ENCODE results near the gene TYRO3. TPM values are rescaled to one million over a fixed set of nuclear protein-coding genes. Genes with fewer than 3 reads are reported as not detected.
"Not testable (repeated sequence)": the region's sequence is repeated elsewhere in the genome, so short reads cannot be mapped to it uniquely, and the experiment has no call there.

The TYRO3 gene
- total RNA-seq, 3 donors from 2014 or later, result 2.2 to 2.9 (median 2.3) TPM

DNA sequence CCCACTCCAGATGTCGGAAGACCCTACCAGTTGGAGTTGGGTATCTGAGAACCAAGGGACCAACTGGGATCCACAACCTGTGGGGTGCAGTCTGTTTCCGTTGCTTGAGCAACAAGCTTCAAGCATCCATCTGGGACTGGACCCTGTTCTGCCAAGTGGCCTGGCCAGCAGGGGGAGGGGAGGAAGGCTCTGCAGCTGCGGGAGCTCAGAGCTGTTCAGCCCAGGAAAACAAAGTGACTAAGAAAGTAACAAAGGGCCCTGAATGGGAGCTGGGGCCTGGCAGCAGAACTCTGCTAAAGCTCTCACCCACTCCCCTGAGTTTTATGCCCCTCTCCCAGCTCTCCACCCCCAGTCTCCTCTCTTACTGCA is 2.7 kb downstream of the TYRO3 start:
- DNase-seq (no peak), ATAC-seq (no peak)
- peaks cover 16% of the 10 kb centered on the region for H3K4me1 Mint-ChIP-seq (ENCODE audit: low read depth)
- H3K9me3 Mint-ChIP-seq, result no peaks in the 10 kb centered on the region
- H3K27me3 Mint-ChIP-seq (ENCODE audit: low read depth), result peaks cover 19% of the 10 kb centered on the region
- no peak overlapping the region for H3K4me3 Mint-ChIP-seq
- no peaks in the 10 kb centered on the region for H3K36me3 Mint-ChIP-seq (ENCODE audit: insufficient read depth)

DNA sequence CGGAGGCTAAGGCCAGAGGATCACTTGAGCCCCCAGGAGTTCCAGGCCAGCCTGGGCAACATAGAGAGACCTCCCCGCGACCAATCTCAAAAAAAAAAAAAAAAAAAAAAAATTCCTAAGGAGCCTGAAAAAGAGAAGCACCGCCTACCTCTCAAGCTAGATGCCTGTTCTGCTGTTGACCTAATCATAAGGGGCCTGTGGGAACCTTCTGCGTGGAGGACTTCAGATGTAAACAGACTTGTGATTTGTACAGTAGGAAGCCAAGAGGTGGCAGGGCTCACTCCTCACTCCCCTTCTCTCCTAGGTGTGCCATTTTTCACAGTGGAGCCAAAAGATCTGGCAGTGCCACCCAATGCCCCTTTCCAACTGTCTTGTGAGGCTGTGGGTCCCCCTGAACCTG is 3.2 kb downstream of the TYRO3 start:
- Mint-ChIP-seq H3K4me1 (ENCODE audit: low read depth) (peaks cover 16% of the 10 kb centered on the region), H3K27me3 (ENCODE audit: low read depth) (peaks cover 19% of the 10 kb centered on the region), H3K4me3 (no peak overlapping the region), H3K9me3 (no peaks in the 10 kb centered on the region), H3K36me3 (ENCODE audit: insufficient read depth) (no peaks in the 10 kb centered on the region)
- ATAC-seq (no peak), DNase-seq (no peak)

DNA sequence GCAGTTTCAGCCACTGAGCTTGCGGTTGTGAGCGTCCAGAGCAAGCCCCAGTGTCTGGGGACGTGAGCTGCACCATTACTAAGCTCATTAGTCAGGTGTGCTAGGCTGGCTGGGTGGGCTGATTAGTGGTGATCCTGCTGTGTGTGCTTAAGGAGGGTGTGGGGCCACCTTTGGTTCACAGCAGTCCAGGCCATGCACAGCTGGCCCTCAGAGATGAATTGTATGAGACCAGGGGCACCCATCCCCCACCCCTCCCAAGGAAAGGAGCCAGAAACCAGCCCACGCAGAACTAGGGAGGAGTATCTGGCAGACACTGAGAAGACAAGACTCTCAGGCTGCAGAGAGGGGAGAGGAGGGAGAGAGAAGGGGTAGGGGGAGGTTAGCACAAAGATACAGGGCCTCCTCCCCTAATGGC is 3.8 kb downstream of the TYRO3 start:
- ATAC-seq (no peak), DNase-seq (no peak)
- peaks cover 19% of the 10 kb centered on the region for H3K27me3 Mint-ChIP-seq (ENCODE audit: low read depth)
- peaks cover 13% of the 10 kb centered on the region for H3K4me1 Mint-ChIP-seq (ENCODE audit: low read depth)
- no peak overlapping the region for H3K4me3 Mint-ChIP-seq
- H3K9me3 Mint-ChIP-seq, result no peaks in the 10 kb centered on the region
- no peaks in the 10 kb centered on the region for H3K36me3 Mint-ChIP-seq (ENCODE audit: insufficient read depth)

DNA sequence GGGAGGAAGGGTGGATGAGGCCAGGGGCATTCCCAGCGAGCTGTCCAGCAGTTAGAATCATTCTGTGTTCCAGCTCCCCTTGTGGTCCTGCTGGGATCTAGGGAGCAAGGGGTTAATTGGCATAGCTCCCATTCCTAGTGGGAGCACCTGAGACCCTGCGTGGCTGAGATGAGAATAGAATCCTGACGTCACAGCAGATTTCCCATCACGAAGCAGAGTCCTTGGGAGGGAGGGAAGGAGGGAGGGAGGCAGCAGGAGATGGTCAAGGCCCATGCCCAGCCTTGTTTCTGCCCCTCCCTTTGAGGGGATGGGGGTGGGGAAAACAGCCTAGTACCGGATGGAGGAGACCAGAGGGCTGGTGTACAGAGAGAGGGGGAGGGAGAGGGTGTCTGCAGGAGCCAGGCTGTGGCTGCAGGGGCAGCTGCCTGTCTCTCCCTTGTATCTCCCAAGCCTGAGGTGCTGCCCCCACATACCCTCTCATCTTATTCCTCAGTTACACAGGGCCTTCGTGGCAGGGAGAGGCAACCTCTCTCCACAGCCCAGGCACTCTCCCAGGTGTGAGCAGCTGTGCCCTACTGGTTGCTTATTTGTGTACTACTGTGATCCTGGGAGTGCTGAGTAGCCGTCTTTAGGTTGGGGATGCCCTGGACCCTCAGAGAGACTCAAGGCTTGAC is 5.4 kb downstream of the TYRO3 start:
- peaks cover 5% of the 10 kb centered on the region for H3K4me1 Mint-ChIP-seq (ENCODE audit: low read depth)
- peaks cover 16% of the 10 kb centered on the region for H3K27me3 Mint-ChIP-seq (ENCODE audit: low read depth)
- no peak for DNase-seq
- H3K4me3 Mint-ChIP-seq, result no peak overlapping the region
- no peak for ATAC-seq
- H3K36me3 Mint-ChIP-seq (ENCODE audit: insufficient read depth), result no peaks in the 10 kb centered on the region
- H3K9me3 Mint-ChIP-seq, result no peaks in the 10 kb centered on the region

DNA sequence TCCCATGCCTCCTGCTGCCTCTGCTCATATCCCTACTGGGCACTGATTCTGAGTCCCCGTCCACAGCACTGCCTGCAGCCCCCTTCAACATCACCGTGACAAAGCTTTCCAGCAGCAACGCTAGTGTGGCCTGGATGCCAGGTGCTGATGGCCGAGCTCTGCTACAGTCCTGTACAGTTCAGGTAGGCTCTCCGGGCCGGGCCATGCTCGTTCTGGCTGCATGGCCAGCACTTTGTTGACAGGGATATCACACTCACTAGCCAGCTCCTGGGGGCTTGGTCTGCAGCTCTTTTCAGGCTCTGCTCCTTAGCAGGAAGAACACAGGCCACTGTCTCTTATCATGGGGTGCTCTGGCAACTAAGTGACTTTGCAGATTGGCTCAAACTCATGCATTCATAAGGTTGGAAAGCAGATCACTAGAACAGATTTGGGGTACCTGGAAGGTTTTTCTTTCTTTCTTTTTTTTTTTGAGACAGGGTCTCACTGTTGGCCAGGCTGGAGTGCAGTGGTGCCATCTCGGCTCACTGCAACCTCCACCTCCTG is 6.0 kb downstream of the TYRO3 start:
- H3K9me3 Mint-ChIP-seq, result no peaks in the 10 kb centered on the region
- no peak for DNase-seq
- no peaks in the 10 kb centered on the region for H3K36me3 Mint-ChIP-seq (ENCODE audit: insufficient read depth)
- peaks cover 10% of the 10 kb centered on the region for H3K27me3 Mint-ChIP-seq (ENCODE audit: low read depth)
- no peak overlapping the region for H3K4me3 Mint-ChIP-seq
- ATAC-seq, result no peak
- peaks cover under 1% of the 10 kb centered on the region for H3K4me1 Mint-ChIP-seq (ENCODE audit: low read depth)

DNA sequence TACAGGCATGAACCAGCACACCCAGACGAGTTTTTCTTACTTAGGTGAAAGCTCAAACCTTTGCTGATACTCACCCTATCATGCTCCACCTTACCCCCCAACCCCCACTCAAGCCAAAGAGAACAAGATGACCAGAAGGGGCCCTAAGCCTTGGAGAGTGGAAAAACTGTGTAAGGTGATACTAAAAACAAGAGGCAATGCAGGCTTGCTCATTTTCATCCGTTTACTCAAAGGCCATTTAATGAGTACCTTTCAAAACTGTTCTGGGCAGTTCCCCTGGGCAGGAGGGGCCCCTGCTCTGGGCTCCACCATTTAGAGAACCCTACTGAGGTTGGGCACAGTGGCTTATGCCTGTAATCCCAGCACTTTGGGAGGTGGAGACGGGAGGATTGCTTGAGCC is 6.7 kb downstream of the TYRO3 start:
- Mint-ChIP-seq H3K4me1 (ENCODE audit: low read depth) (no peaks in the 10 kb centered on the region), H3K9me3 (no peaks in the 10 kb centered on the region), H3K36me3 (ENCODE audit: insufficient read depth) (no peaks in the 10 kb centered on the region), H3K27me3 (ENCODE audit: low read depth) (peaks cover 4% of the 10 kb centered on the region), H3K4me3 (no peak overlapping the region)
- DNase-seq, result no peak
- ATAC-seq, result no peak

DNA sequence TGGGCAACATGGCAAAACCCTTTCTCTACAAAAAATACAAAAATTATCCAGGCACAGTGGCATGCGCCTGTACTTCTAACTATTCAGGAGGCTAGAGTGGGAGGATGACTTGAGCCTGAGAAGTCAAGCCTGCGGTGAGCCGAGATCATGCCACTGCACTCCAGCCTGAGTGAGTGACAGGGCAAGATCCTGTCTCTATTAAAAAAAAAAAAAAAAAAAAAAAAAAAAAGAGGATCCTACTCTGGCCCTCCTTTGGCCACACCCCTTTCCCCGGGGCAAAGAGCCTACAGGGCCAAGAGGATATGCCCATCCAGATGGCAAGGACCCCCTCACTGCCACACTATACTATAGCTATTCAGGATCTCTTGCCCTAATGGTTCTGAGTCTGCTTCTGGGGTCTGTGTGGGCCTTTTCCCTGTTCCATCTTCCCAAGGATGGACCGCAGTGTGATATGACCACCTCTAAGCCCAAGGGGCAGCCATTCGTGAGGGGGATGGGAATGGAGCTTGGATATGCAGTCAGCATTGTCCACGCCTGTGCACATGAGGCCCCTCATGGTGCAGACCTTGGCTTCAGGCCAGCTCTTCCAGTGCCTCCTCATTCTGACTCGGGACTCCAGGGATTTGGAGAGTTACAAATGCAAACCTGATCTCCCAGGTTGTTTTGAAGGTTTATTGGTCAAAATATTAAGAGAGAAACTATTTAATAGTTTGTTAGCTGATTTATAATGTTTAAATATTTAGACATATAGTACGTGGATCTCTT is 7.3 kb downstream of the TYRO3 start:
- Mint-ChIP-seq H3K4me1 (ENCODE audit: low read depth) (no peaks in the 10 kb centered on the region), H3K9me3 (no peaks in the 10 kb centered on the region), H3K4me3 (no peak overlapping the region), H3K36me3 (ENCODE audit: insufficient read depth) (no peaks in the 10 kb centered on the region), H3K27me3 (ENCODE audit: low read depth) (peaks cover 1% of the 10 kb centered on the region)
- ATAC-seq, result no peak
- DNase-seq, result no peak

DNA sequence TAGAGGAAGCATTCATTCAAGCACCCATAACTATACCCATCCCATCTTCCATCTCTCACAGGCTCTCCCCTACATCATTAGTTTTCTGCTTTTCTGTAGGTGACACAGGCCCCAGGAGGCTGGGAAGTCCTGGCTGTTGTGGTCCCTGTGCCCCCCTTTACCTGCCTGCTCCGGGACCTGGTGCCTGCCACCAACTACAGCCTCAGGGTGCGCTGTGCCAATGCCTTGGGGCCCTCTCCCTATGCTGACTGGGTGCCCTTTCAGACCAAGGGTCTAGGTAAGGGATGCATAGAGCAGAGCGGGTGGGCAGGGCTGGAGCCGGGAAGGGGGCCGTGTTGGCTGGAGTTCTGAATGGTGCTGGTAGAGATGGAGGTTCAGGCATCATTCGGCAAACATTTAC is 8.2 kb downstream of the TYRO3 start:
- no peaks in the 10 kb centered on the region for H3K9me3 Mint-ChIP-seq
- H3K36me3 Mint-ChIP-seq (ENCODE audit: insufficient read depth), result no peaks in the 10 kb centered on the region
- H3K4me1 Mint-ChIP-seq (ENCODE audit: low read depth), result no peaks in the 10 kb centered on the region
- H3K27me3 Mint-ChIP-seq (ENCODE audit: low read depth), result peaks cover 1% of the 10 kb centered on the region
- DNase-seq, result no peak
- no peak for ATAC-seq
- no peak overlapping the region for H3K4me3 Mint-ChIP-seq

DNA sequence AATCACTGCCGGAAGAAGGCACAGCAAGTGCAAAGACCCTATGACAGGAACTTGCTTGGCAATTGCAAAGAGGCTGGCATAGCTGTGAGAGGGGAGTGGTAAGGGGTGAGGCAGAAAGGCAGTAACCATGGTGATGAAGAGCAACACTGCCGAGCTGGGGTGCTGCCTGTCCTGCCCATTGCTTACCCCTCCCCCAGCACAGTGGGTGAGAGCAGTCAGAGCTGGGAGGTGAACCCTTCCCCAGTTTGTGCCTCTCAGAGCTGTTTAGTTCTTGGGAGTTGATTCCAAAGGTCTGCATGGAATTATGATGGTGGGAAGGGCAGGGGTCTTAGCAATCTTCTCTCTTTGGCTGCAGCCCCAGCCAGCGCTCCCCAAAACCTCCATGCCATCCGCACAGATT is 8.8 kb downstream of the TYRO3 start:
- no peaks in the 10 kb centered on the region for H3K4me1 Mint-ChIP-seq (ENCODE audit: low read depth)
- ATAC-seq, result no peak
- H3K9me3 Mint-ChIP-seq, result no peaks in the 10 kb centered on the region
- DNase-seq, result no peak
- peaks cover 1% of the 10 kb centered on the region for H3K27me3 Mint-ChIP-seq (ENCODE audit: low read depth)
- H3K4me3 Mint-ChIP-seq, result no peak overlapping the region
- no peaks in the 10 kb centered on the region for H3K36me3 Mint-ChIP-seq (ENCODE audit: insufficient read depth)

DNA sequence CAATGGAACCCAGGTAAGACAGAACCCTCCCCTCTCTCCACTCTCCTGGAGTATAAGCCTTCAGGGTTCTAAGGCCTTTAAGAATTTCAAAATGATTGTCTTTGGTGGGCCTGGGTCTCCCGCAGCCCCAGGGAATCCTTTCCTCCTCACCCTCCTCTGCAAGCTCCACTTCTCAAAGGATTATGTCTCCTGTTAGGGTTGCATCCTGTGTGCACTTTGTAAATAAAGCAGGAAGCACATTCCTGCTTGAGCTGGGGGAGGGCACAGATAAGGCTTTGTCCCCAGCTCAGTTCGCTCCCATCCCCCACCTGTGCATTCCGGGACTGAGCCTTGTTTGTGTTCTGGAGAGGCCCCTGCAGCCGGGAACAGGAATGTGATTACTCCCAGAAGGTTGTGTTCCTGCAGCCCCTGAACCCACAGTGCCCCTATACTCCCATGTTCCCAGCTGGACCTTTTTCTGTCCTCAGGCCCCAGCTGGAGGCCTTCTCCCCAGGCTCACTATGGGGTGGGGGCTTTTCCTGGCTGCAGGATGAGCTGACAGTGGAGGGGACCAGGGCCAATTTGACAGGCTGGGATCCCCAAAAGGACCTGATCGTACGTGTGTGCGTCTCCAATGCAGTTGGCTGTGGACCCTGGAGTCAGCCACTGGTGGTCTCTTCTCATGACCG is 9.5 kb downstream of the TYRO3 start:
- ATAC-seq, result no peak

DNA sequence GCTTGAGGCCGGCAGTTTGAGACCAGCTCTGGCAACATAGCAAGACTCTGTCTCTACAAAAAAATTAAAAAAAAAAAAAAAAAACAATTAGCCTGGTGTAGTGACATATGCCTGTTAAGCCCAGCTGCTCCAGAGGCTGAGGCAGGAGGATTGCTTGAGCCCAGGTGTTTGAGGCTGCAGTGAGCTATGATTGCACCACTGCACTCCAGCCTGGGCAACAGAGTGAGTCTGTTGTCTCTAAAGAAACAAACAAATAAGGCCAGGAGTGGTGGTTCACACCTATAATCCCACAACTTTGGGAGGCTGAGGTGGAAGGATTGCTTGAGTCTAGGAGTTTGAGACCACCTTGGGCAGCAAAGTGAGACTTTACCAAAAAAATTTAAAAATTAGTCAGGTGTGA is 10.2 kb downstream of the TYRO3 start:
- H3K4me3 Mint-ChIP-seq; DNase-seq; H3K36me3 Mint-ChIP-seq (ENCODE audit: insufficient read depth); H3K27me3 Mint-ChIP-seq (ENCODE audit: low read depth); H3K9me3 Mint-ChIP-seq; H3K4me1 Mint-ChIP-seq (ENCODE audit: low read depth); ATAC-seq: not testable (repeated sequence)

More for the DNA sequence above, 9.5 kb downstream of the TYRO3 start:
- no peak for DNase-seq
- no peaks in the 10 kb centered on the region for H3K4me1 Mint-ChIP-seq (ENCODE audit: low read depth)
- H3K4me3 Mint-ChIP-seq, result no peak overlapping the region
- H3K27me3 Mint-ChIP-seq (ENCODE audit: low read depth), result no peaks in the 10 kb centered on the region
- no peaks in the 10 kb centered on the region for H3K9me3 Mint-ChIP-seq
- H3K36me3 Mint-ChIP-seq (ENCODE audit: insufficient read depth), result no peaks in the 10 kb centered on the region

DNA sequence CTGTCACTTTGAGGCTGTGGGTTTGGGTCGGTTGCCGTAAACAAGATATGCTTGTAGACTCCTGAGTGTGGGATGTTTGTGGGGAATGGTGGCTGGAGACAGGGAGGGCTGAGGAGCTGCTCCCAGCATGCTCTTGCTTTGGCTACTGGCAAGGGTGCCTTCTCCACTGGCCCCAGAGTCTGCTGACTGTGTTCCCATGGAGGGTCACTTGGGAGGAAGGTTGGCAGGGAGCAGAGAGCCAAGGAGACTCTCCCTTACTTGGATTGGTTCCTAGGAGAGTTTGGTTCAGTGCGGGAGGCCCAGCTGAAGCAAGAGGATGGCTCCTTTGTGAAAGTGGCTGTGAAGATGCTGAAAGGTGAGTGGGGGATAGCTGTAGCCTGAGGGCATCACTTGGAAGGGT is 11.8 kb downstream of the TYRO3 start:
- Mint-ChIP-seq H3K4me3 (no peak overlapping the region), H3K4me1 (ENCODE audit: low read depth) (no peaks in the 10 kb centered on the region)

DNA sequence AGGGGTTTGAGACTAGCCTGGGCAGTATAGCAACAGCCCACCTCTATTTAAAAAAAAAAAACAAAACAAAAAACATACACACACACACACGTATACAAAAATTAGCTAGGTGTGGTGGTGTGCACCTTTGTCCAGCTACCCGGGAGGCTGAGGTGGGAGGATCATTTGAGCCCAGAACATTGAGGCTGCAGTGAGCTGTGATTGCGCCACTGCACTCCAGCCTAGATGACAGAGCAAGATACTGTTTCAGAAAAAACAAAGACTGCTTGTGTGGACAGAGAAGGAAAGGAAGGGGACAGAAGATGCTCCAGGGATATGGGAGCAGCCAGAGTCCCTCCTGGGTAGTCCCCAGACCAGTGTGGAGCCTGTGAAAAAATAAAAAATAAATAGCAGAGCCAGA is 12.9 kb downstream of the TYRO3 start:
- Mint-ChIP-seq H3K4me3 (no peak overlapping the region), H3K27me3 (ENCODE audit: low read depth) (no peaks in the 10 kb centered on the region), H3K4me1 (ENCODE audit: low read depth) (no peaks in the 10 kb centered on the region), H3K36me3 (ENCODE audit: insufficient read depth) (no peaks in the 10 kb centered on the region), H3K9me3 (no peaks in the 10 kb centered on the region)
- DNase-seq, result no peak
- no peak for ATAC-seq

More for the DNA sequence above, 11.8 kb downstream of the TYRO3 start:
- H3K36me3 Mint-ChIP-seq (ENCODE audit: insufficient read depth), result no peaks in the 10 kb centered on the region
- no peaks in the 10 kb centered on the region for H3K27me3 Mint-ChIP-seq (ENCODE audit: low read depth)
- no peak for ATAC-seq
- DNase-seq, result no peak
- H3K9me3 Mint-ChIP-seq, result no peaks in the 10 kb centered on the region

DNA sequence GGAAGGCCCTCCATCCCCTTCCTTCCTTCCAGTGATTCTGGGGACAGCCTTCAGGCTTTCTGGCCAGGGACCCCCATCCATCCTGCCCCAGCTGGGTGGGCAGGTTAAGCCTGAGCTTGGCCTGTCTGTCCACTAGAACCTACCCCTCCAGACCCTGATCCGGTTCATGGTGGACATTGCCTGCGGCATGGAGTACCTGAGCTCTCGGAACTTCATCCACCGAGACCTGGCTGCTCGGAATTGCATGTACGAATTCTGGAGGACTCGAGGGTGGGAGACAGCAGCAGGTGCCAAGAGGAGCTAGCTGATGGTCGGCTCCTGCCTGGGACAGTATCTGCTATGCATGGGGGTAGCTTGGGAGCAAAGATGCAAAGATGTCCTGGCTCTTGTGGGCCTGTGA is 13.9 kb downstream of the TYRO3 start:
- no peak for DNase-seq
- no peak overlapping the region for H3K4me3 Mint-ChIP-seq
- ATAC-seq, result no peak
- H3K4me1 Mint-ChIP-seq (ENCODE audit: low read depth), result no peaks in the 10 kb centered on the region
- H3K27me3 Mint-ChIP-seq (ENCODE audit: low read depth), result no peaks in the 10 kb centered on the region
- H3K36me3 Mint-ChIP-seq (ENCODE audit: insufficient read depth), result no peaks in the 10 kb centered on the region
- no peaks in the 10 kb centered on the region for H3K9me3 Mint-ChIP-seq

DNA sequence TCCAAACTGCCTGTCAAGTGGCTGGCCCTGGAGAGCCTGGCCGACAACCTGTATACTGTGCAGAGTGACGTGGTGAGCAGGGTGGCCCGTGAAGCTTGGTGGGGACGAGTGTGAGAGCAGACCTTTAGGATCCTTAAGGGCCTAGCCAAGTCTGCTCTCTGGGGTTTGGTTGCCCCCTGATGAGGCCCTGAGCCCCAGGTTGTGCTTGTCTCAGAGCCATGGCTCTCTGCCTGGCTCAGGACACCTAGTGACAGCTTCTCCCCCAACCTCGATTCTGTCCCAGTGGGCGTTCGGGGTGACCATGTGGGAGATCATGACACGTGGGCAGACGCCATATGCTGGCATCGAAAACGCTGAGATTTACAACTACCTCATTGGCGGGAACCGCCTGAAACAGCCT is 14.4 kb downstream of the TYRO3 start:
- Mint-ChIP-seq H3K4me3 (no peak overlapping the region), H3K4me1 (ENCODE audit: low read depth) (no peaks in the 10 kb centered on the region), H3K27me3 (ENCODE audit: low read depth) (no peaks in the 10 kb centered on the region), H3K36me3 (ENCODE audit: insufficient read depth) (no peaks in the 10 kb centered on the region), H3K9me3 (no peaks in the 10 kb centered on the region)
- DNase-seq (no peak), ATAC-seq (no peak)

All from activated T-cell treated with anti-CD3 and anti-CD28 coated beads, Interleukin-2, amount 50 U/mL, for 4 hours (primary cell).